HEK293T (cell line): ENCODE measurements around the gene DOCK2.

Experiments used
- FOXK2 ChIP-seq: fragments of 450-650 bp; IDR thresholded peaks from 2 replicates; pipeline ENCODE4 v1.6.1; 2016; ENCODE audit warnings: mild to moderate bottlenecking
- FOXM1 ChIP-seq: fragments of 450-650 bp; IDR thresholded peaks from 2 replicates; pipeline ENCODE4 v1.6.1; 2017; ENCODE audit warnings: mild to moderate bottlenecking, borderline replicate concordance
- L3MBTL2 ChIP-seq: fragments of 450-650 bp; conservative IDR thresholded peaks from 2 replicates; pipeline ENCODE4 v1.6.1; 2016; ENCODE audit warnings: mild to moderate bottlenecking
- LEF1 ChIP-seq: fragments of 450-650 bp; IDR thresholded peaks from 2 replicates; pipeline ENCODE4 v1.6.1; 2017; ENCODE audit warnings: mild to moderate bottlenecking, borderline replicate concordance
- SP1 ChIP-seq: fragments of 450-650 bp; IDR thresholded peaks from 2 replicates; pipeline ENCODE4 v1.6.1; 2017

- TF ChIP-seq LEF1 (no peak), SP1 (no peak), FOXM1 (no peak), FOXK2 (no peak), L3MBTL2 (no peak)
These were observed 360.7 kb downstream of the DOCK2 start for GRCh38 chr5:169997798-169998197.
